RWPE1 (cell line): Measurements from ENCODE around the gene CPNE5.
A peak's percentile ranks its signal among the peaks of the same experiment; 100 is the strongest.

Source experiments
- CTCF ChIA-PET: fragments of 350-600 bp; sonication (Branson Sonifier 250); formaldehyde crosslinking; extraction: SDS; loops from one replicate; lab custom pipeline; 2021; lab: Yijun Ruan, JAX
- POLR2A ChIA-PET: fragments of 400-600 bp; formaldehyde crosslinking; extraction: SDS; loops from one replicate; lab custom pipeline; 2020; ENCODE audit warnings: antibody characterized with exemption; ENCODE audit not compliant: low non-redundant PET; lab: Yijun Ruan, JAX
- DNase-seq: peaks from one replicate; pipeline ENCODE4 v3.0.0; 2012; ENCODE audit warnings: low spot score
- H3K27ac ChIP-seq: fragments of 450-650 bp; 2 replicates; pipeline ENCODE4 v1.5.1; 2017
- CTCF ChIP-seq: fragments of 450-650 bp; conservative IDR thresholded peaks from 2 replicates; pipeline ENCODE4 v1.5.1; 2017; ENCODE audit warnings: low read depth, mild to moderate bottlenecking

The CPNE5 gene

DNA sequence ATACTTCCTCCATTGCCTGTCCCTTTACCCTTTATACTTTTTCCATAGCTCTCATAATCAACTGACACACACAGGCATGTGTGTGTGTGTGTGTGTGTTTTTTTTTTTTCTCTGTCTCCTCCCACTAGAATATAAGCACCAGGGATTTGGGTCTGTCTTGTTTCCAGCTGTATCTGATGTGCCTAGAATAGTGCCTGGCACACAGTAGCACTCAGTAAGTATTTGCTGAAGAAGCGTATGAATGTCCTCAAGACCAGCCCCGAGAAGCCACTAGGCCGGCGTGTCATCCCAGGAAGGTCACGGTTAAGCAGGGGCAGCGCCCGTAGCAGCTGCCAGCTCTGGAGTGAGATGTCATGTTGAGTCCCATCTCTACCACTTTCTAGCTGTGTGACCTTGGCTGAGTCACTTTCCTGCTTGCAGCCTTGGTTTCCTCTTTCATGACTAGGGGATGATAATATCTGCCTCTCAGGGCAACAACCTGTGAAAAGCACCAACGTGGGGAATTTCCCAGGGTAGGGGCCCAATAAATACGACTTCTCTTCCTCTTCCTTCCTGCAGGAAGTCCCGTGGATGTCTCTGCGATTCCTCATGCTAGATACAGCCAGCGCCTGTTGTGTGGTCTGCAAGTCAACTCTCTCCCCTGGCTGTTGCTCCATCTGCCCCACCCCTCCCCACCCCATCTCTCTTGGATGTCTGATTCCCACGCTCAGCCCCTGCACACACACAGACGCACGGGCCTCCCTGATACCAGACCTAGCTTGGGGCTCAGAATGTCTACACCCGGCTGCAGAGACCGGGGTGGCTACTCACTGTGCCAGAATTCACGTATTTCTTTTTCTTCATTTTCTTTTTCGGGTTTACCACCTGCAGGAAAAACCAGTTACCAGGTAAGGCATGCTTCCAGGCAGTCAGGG is 83.6 kb downstream of the CPNE5 start:
- ChIA-PET CTCF (interaction anchor here (0.5 to 0.8 kb wide), 6 partner anchors 9 to 416 kb away, joined by 3 to 4 read pairs (median 4); no protein-coding TSS in a partner anchor), POLR2A (no interaction called here)
- H3K27ac ChIP-seq: no peak overlapping the region
- DNase-seq: peak; percentile 49
- TF ChIP-seq CTCF: no peak

DNA sequence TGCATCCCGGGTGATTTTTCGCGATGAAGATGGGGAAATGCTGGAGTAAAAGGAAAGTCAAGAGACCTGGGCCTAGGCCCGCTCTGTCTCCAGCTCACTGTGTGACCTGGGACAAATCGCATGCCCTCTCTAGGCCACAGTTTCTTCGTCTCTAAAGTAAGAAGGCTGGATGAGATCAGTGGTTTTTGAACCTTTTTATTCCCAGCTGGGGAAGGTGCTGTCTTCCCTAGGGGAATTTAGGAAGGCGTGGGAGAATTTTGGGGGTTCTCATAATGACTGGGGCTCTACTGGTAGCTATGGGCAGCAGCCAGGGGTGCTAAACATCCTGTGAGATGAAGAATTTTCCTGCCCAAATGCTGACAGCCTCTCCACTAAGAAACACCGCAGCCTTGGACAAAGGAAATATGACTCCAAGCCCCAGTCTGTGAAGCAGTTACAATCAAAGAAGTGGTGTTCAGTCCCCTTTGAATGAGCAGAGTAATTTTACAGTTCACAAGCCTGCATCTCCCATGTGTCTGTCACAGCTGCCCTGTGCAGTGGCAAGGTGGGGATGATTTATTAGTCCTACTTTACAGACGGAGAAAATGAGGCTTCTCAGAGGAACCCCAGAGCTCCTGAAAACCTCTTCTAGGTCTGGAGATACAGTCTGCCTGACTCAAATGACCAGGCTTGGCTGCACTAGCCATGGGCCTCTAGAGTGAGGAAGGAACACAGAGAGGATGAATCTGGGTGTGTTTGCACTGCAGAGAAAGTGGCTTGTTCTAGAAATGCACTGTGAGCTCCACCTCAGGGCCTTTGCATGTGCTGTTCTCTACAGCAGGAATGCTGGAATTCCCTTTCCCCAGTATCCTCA is 84.4 kb downstream of the CPNE5 start:
- ChIA-PET POLR2A (no interaction called here), CTCF (interaction anchor here (0.5 to 1.0 kb wide), 6 partner anchors 28 to 417 kb away, joined by 3 to 5 read pairs (median 4); no protein-coding TSS in a partner anchor)
- no peak for TF ChIP-seq CTCF
- DNase-seq: no peak
- H3K27ac ChIP-seq: no peak overlapping the region

GRCh38 chr6:36753671-36754405 is 85.4 kb downstream of the CPNE5 start:
- ChIA-PET CTCF (interaction anchor here (1.0 to 1.6 kb wide), 2 partner anchors 8 to 73 kb away, joined by 5 to 8 read pairs; no protein-coding TSS in a partner anchor), POLR2A (interaction anchor here (0.6 kb wide), 1 partner anchor 20 kb away, joined by 4 read pairs; no protein-coding TSS in a partner anchor)
- H3K27ac ChIP-seq: no peak overlapping the region
- no peak for TF ChIP-seq CTCF
- no peak for DNase-seq

DNA sequence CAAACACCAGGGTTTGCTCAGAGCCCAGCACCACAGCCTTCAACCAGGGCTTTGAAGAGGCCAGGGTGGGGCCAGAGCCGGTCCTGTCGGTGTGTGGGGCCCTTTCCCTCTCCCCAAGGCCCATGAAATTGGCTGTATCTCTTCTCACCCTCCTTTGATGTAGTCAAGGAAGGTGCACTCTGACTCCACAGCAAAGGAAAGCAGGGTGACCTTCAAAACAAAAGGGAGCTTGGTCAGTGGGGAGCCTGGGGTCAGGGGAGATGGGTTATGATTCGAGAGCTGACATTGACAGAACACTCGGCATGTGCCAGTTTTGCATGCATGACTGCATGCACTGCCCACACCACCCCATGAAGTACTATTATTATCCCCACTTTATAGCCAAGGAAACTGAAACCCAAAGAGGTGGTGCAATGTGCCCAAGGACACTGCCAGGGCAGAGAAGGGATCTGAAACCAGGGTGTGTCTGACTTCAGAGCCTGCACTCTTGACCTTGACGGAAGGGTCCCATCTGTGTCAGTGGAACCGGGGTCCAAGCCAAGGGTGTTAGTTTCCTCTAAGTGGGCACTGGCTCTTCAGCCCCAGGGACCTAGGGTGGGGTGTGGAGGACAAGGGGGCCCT is 86.2 kb downstream of the CPNE5 start:
- ChIA-PET CTCF (interaction anchor here (0.8 to 1.6 kb wide), 3 partner anchors 9 to 29 kb away, joined by 3 to 8 read pairs (median 5); no protein-coding TSS in a partner anchor), POLR2A (interaction anchor here (0.6 kb wide), 1 partner anchor 21 kb away, joined by 4 read pairs; no protein-coding TSS in a partner anchor)
- no peak overlapping the region for H3K27ac ChIP-seq
- no peak for TF ChIP-seq CTCF
- DNase-seq: no peak

GRCh38 chr6:36752187-36752885 is 86.9 kb downstream of the CPNE5 start:
- no peak for TF ChIP-seq CTCF
- CTCF ChIA-PET: interaction anchor here (0.8 to 1.6 kb wide), 4 partner anchors 9 to 138 kb away, joined by 3 to 8 read pairs (median 4); no protein-coding TSS in a partner anchor
- H3K27ac ChIP-seq: peak overlapping the region; percentile 9; the same call in 1 of the 2 replicates
- DNase-seq: no peak
- POLR2A ChIA-PET: no interaction called here
